ENCODE measurements around the gene WDR33.

Gene WDR33

DNA sequence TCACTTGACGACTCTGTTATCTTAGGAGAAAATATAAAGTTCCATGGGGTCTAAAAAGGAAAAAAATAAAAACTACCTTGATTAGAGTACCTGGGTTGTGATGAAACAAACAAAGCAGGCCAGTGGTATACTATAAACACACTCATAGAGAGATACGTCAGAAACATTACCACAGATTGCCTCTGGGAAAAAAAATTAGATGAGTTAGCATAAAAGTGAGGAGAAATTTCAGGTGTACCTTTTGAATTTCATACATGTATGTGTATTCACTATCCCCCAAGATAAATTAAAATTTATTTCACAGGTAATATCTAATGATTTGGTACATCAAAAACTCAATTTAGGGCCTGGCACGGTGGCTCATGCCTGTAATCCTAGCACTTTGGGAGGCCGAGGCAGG lies 18.2 kb downstream of the WDR33 start:
- Histone ChIP-seq H3K4me3 (ENCODE audit: low read depth in 1 of 2, low read length in 1 of 2) (no peak overlapping the region), H3K9me3 (no peaks in the 10 kb centered on the region), H3K36me3 (no peaks in the 10 kb centered on the region), H3K4me1 (ENCODE audit: control insufficient read depth in 1 of 2, insufficient read depth in 1 of 2, low read depth in 1 of 2, low read length in 1 of 2) (peaks cover 15% of the 10 kb centered on the region in 2 experiments), H3K27ac (no peak overlapping the region), H3K27me3 (no peaks in the 10 kb centered on the region)
- TF ChIP-seq, protein P1, sequence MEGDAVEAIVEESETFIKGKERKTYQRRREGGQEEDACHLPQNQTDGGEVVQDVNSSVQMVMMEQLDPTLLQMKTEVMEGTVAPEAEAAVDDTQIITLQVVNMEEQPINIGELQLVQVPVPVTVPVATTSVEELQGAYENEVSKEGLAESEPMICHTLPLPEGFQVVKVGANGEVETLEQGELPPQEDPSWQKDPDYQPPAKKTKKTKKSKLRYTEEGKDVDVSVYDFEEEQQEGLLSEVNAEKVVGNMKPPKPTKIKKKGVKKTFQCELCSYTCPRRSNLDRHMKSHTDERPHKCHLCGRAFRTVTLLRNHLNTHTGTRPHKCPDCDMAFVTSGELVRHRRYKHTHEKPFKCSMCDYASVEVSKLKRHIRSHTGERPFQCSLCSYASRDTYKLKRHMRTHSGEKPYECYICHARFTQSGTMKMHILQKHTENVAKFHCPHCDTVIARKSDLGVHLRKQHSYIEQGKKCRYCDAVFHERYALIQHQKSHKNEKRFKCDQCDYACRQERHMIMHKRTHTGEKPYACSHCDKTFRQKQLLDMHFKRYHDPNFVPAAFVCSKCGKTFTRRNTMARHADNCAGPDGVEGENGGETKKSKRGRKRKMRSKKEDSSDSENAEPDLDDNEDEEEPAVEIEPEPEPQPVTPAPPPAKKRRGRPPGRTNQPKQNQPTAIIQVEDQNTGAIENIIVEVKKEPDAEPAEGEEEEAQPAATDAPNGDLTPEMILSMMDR (IDR thresholded peaks at IDR 0.05): no peak

DNA sequence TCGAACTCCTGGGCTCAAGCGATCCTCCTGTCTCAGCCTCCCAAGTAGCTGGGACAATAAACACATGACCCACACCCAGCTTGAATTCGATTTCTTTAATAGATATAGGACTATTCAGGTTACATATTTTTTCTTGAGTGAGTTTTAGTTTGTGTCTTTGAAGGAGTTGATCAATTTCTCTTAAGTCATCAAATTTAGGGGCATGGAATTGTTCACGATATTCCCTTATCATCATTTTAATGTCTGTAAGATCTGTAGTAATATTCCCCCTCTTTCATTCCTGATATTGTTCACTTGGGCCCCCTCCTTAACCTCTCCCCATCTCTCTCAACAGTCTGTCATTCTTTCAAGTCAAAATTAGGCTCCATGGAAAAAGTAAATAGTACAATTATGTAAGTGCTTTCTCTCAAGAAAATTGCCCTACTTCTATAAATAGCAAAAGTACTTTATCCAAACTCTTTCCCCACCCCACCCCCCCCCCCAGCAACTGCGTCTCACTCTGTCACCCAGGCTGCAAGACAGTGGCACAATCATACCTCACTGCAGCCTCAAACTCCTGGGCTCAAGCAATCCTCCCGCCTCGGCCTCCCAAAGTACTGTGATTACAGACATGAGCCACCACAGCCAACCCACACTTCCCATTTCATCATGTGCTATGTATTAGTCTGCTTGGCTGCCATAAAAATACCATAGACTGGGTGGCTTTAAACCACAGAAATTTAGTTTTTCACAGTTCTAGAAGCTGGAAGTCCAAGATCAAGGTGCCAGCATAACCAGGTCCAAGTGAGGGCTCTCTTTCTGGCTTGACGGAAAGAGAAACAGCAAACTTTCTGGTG lies 20.1 kb downstream of the WDR33 start:
- TF ChIP-seq, protein P1 (IDR thresholded peaks at IDR 0.05): no peak
- Histone ChIP-seq H3K4me1 (ENCODE audit: control insufficient read depth in 1 of 2, insufficient read depth in 1 of 2, low read depth in 1 of 2, low read length in 1 of 2) (peaks cover 15% of the 10 kb centered on the region in 2 experiments), H3K27me3 (no peaks in the 10 kb centered on the region), H3K9me3 (no peaks in the 10 kb centered on the region), H3K27ac (no peak overlapping the region), H3K4me3 (ENCODE audit: low read depth in 1 of 2, low read length in 1 of 2) (no peak overlapping the region), H3K36me3 (no peaks in the 10 kb centered on the region)

GRCh38 chr2:127786048-127786809 lies 24.7 kb downstream of the WDR33 start:
- no peak overlapping the region for H3K4me3 ChIP-seq (ENCODE audit: low read depth in 1 of 2, low read length in 1 of 2)
- TF ChIP-seq, protein P1 (IDR thresholded peaks at IDR 0.05): no peak

GRCh38 chr2:127784965-127785518 lies 25.9 kb downstream of the WDR33 start:
- Histone ChIP-seq H3K36me3 (no peaks in the 10 kb centered on the region), H3K4me1 (ENCODE audit: control insufficient read depth in 1 of 2, insufficient read depth in 1 of 2, low read depth in 1 of 2, low read length in 1 of 2) (peaks cover 9 to 11% of the 10 kb centered on the region in 2 experiments), H3K9me3 (no peaks in the 10 kb centered on the region), H3K27me3 (no peaks in the 10 kb centered on the region), H3K4me3 (ENCODE audit: low read depth in 1 of 2, low read length in 1 of 2) (no peak overlapping the region), H3K27ac (peak overlapping the region; percentile 6)
- TF ChIP-seq, protein P1 (IDR thresholded peaks at IDR 0.05): no peak

More at GRCh38 chr2:127786048-127786809, 24.7 kb downstream of the WDR33 start:
- Histone ChIP-seq H3K27ac (no peak overlapping the region), H3K27me3 (no peaks in the 10 kb centered on the region), H3K36me3 (no peaks in the 10 kb centered on the region), H3K9me3 (no peaks in the 10 kb centered on the region), H3K4me1 (ENCODE audit: control insufficient read depth in 1 of 2, insufficient read depth in 1 of 2, low read depth in 1 of 2, low read length in 1 of 2) (peaks cover 9 to 11% of the 10 kb centered on the region in 2 experiments)

GRCh38 chr2:127783101-127783500 lies 27.9 kb downstream of the WDR33 start:
- no peaks in the 10 kb centered on the region for H3K36me3 ChIP-seq
- no peaks in the 10 kb centered on the region for H3K9me3 ChIP-seq
- TF ChIP-seq, protein P1 (IDR thresholded peaks at IDR 0.05): no peak
- H3K27ac ChIP-seq: peak overlapping the region; percentile 43
- no peaks in the 10 kb centered on the region for H3K27me3 ChIP-seq
- H3K4me3 ChIP-seq (ENCODE audit: low read depth in 1 of 2, low read length in 1 of 2): no peak overlapping the region
- peaks cover 9 to 11% of the 10 kb centered on the region in 2 experiments for H3K4me1 ChIP-seq (ENCODE audit: control insufficient read depth in 1 of 2, insufficient read depth in 1 of 2, low read depth in 1 of 2, low read length in 1 of 2)
